Stimulated activated naive B cell treated with anti-CD40 and anti-IgM and Interleukin-4, amounts not matched to agents 10 μg/mL and 1 μg/mL and 100 μg/mL, for 72 hours (primary cell): Measurements from ENCODE around the gene ILK.

Experiments
- ATAC-seq, 2 donors: fragments of 150-1000 bp; cut with Tn5 transposase; replicated peaks; 2 replicates each; pipeline ENCODE4 v1.10.0; 2021; ENCODE audit warnings: moderate library complexity in 1 of 2
- DNase-seq: peaks from one replicate; pipeline ENCODE4 v3.0.0; 2021
- H3K27ac Mint-ChIP-seq: one replicate; pipeline ENCODE4 v1.8.0; 2022; ENCODE audit warnings: mild to moderate bottlenecking, mixed read lengths
- H3K27me3 Mint-ChIP-seq, 2 donors: one replicate each; pipeline ENCODE4 v1.8.0; 2022; ENCODE audit warnings: mixed read lengths in 2 of 2
- H3K36me3 Mint-ChIP-seq, 2 donors: one replicate each; pipeline ENCODE4 v1.8.0; 2022; ENCODE audit warnings: mixed read lengths in 2 of 2, mild to moderate bottlenecking in 1 of 2
- H3K4me1 Mint-ChIP-seq, 2 donors: one replicate each; pipeline ENCODE4 v1.8.0; 2022; ENCODE audit warnings: mixed read lengths in 2 of 2, mild to moderate bottlenecking in 1 of 2
- H3K4me3 Mint-ChIP-seq, 2 donors: one replicate each; pipeline ENCODE4 v1.8.0; 2022; ENCODE audit warnings: mild to moderate bottlenecking in 2 of 2, mixed read lengths in 2 of 2, moderate library complexity in 1 of 2
- H3K9me3 Mint-ChIP-seq, 2 donors: one replicate each; pipeline ENCODE4 v1.8.0; 2022; ENCODE audit warnings: mixed read lengths in 2 of 2, mild to moderate bottlenecking in 1 of 2

Gene ILK

GRCh38 chr11:6615882-6616585, 12.5 kb downstream of the ILK start:
- H3K4me3 Mint-ChIP-seq = peak overlapping the region in 1 of 2 donors; percentile 39

GRCh38 chr11:6616596-6617250, 13.1 kb downstream of the ILK start:
- Mint-ChIP-seq H3K4me1 (peaks cover 21 to 25% of the 10 kb centered on the region in 2 donors), H3K27ac (peak overlapping the region; percentile 52), H3K4me3 (peak overlapping the region; percentile 37 to 43), H3K36me3 (peaks cover 6 to 17% of the 10 kb centered on the region in 2 donors), H3K27me3 (no peaks in the 10 kb centered on the region), H3K9me3 (no peaks in the 10 kb centered on the region)
- DNase-seq (no peak), ATAC-seq (no peak)

More at GRCh38 chr11:6615882-6616585, 12.5 kb downstream of the ILK start:
- DNase-seq = no peak
- H3K9me3 Mint-ChIP-seq = no peaks in the 10 kb centered on the region
- peaks cover 25 to 30% of the 10 kb centered on the region in 2 donors for H3K4me1 Mint-ChIP-seq
- ATAC-seq = no peak
- peak overlapping the region; percentile 52 for H3K27ac Mint-ChIP-seq
- H3K36me3 Mint-ChIP-seq = peaks cover 10 to 22% of the 10 kb centered on the region in 2 donors
- H3K27me3 Mint-ChIP-seq = no peaks in the 10 kb centered on the region

GRCh38 chr11:6617315-6617781, 13.8 kb downstream of the ILK start:
- Mint-ChIP-seq H3K27ac (peak overlapping the region; percentile 43), H3K9me3 (no peaks in the 10 kb centered on the region), H3K27me3 (no peaks in the 10 kb centered on the region), H3K4me1 (peaks cover 23 to 25% of the 10 kb centered on the region in 2 donors), H3K4me3 (peak overlapping the region in 1 of 2 donors; percentile 37), H3K36me3 (peaks cover 6 to 17% of the 10 kb centered on the region in 2 donors)
- ATAC-seq (no peak), DNase-seq (no peak)

GRCh38 chr11:6618117-6619003, 14.8 kb downstream of the ILK start:
- Mint-ChIP-seq H3K4me1 (peaks cover 23 to 25% of the 10 kb centered on the region in 2 donors), H3K4me3 (no peak overlapping the region), H3K36me3 (peaks cover 6 to 17% of the 10 kb centered on the region in 2 donors), H3K9me3 (no peaks in the 10 kb centered on the region), H3K27ac (no peak overlapping the region), H3K27me3 (no peaks in the 10 kb centered on the region)
- DNase-seq (peak; percentile 47), ATAC-seq (peak; percentile 70 to 74)

GRCh38 chr11:6619004-6619745, 15.6 kb downstream of the ILK start, which contains the start of gene TPP1:
Gene TPP1 (minus strand): TSS chr11:6619422. CDS start chr11:6619400, 22 bp downstream.
- peak; percentile 91 to 94 for ATAC-seq
- Mint-ChIP-seq H3K9me3 (no peaks in the 10 kb centered on the region), H3K4me3 (no peak within 1 kb of the TSS)

GRCh38 chr11:6620636-6621035, 17.1 kb downstream of the ILK start:
- Mint-ChIP-seq H3K27me3 (no peaks in the 10 kb centered on the region), H3K4me3 (no peak overlapping the region), H3K36me3 (peaks cover 6 to 11% of the 10 kb centered on the region in 2 donors), H3K4me1 (peaks cover 19 to 21% of the 10 kb centered on the region in 2 donors), H3K27ac (no peak overlapping the region), H3K9me3 (no peaks in the 10 kb centered on the region)
- no peak for DNase-seq
- ATAC-seq = no peak

More at GRCh38 chr11:6619004-6619745, 15.6 kb downstream of the ILK start, which contains the start of gene TPP1:
- Mint-ChIP-seq H3K27ac (no peak within 1 kb of the TSS), H3K27me3 (no peaks in the 10 kb centered on the region), H3K36me3 (peaks cover 6 to 17% of the 10 kb centered on the region in 2 donors), H3K4me1 (peaks cover 23 to 25% of the 10 kb centered on the region in 2 donors)
- DNase-seq = peak; percentile 97

GRCh38 chr11:6621711-6622211, 18.2 kb downstream of the ILK start:
- DNase-seq (no peak), ATAC-seq (no peak)
- Mint-ChIP-seq H3K4me1 (peaks cover 13 to 14% of the 10 kb centered on the region in 2 donors), H3K4me3 (no peak overlapping the region), H3K9me3 (no peaks in the 10 kb centered on the region), H3K27ac (peak overlapping the region; percentile 83), H3K36me3 (peaks cover 0 to 6% of the 10 kb centered on the region in 2 donors), H3K27me3 (no peaks in the 10 kb centered on the region)

GRCh38 chr11:6622261-6623171, 18.9 kb downstream of the ILK start:
- no peaks in the 10 kb centered on the region for H3K27me3 Mint-ChIP-seq
- no peak for DNase-seq
- H3K4me3 Mint-ChIP-seq = no peak overlapping the region
- no peak overlapping the region for H3K27ac Mint-ChIP-seq
- H3K36me3 Mint-ChIP-seq = peaks cover 0 to under 1% of the 10 kb centered on the region in 2 donors
- no peak for ATAC-seq
- H3K9me3 Mint-ChIP-seq = no peaks in the 10 kb centered on the region
- peaks cover 14% of the 10 kb centered on the region in 2 donors for H3K4me1 Mint-ChIP-seq

GRCh38 chr11:6623391-6624363, 20.1 kb downstream of the ILK start:
- no peak for DNase-seq
- H3K4me3 Mint-ChIP-seq = no peak overlapping the region
- H3K27ac Mint-ChIP-seq = no peak overlapping the region
- no peaks in the 10 kb centered on the region for H3K27me3 Mint-ChIP-seq
- H3K9me3 Mint-ChIP-seq = no peaks in the 10 kb centered on the region
- H3K4me1 Mint-ChIP-seq = peaks cover 17 to 22% of the 10 kb centered on the region in 2 donors
- H3K36me3 Mint-ChIP-seq = no peaks in the 10 kb centered on the region
- ATAC-seq = no peak

- no peaks in the 10 kb centered on the region for H3K27me3 Mint-ChIP-seq
- peaks cover 17 to 22% of the 10 kb centered on the region in 2 donors for H3K4me1 Mint-ChIP-seq
- no peak for DNase-seq
- H3K27ac Mint-ChIP-seq = peak overlapping the region; percentile 51
- H3K9me3 Mint-ChIP-seq = no peaks in the 10 kb centered on the region
- ATAC-seq = no peak
- no peak overlapping the region for H3K4me3 Mint-ChIP-seq
- H3K36me3 Mint-ChIP-seq = no peaks in the 10 kb centered on the region
Measured at GRCh38 chr11:6625156-6625831, 21.7 kb downstream of the ILK start.

- H3K27me3 Mint-ChIP-seq = no peaks in the 10 kb centered on the region
- H3K27ac Mint-ChIP-seq = no peak overlapping the region
- H3K4me3 Mint-ChIP-seq = no peak overlapping the region
- no peak for DNase-seq
- H3K4me1 Mint-ChIP-seq = peaks cover 17 to 22% of the 10 kb centered on the region in 2 donors
- ATAC-seq = no peak
- no peaks in the 10 kb centered on the region for H3K9me3 Mint-ChIP-seq
- H3K36me3 Mint-ChIP-seq = no peaks in the 10 kb centered on the region
Measured at GRCh38 chr11:6625832-6626420, 22.4 kb downstream of the ILK start.
